ENCODE results near the gene PCDHGA1.
"Not testable (repeated sequence)": the region's sequence is repeated elsewhere in the genome, so short reads cannot be mapped to it uniquely, and the experiment has no call there.

The PCDHGA1 gene

GRCh38 chr5:141349917-141350619 is 19.8 kb downstream of the PCDHGA1 start, which contains the start of gene PCDHGB1:
TSS of gene PCDHGB1 (plus strand) at chr5:141350099. CDS start at chr5:141350261, 162 bp downstream.
- no peak for DNase-seq

GRCh38 chr5:141351591-141351990 is 21.3 kb downstream of the PCDHGA1 start:
- no peak for DNase-seq

GRCh38 chr5:141354900-141355469 is 24.7 kb downstream of the PCDHGA1 start, which contains the start of gene PCDHGA4:
TSS of gene PCDHGA4 (plus strand) at chr5:141355021. CDS start at chr5:141355108, 87 bp downstream.
- no peak for DNase-seq

GRCh38 chr5:141355641-141356040 is 25.3 kb downstream of the PCDHGA1 start:
- DNase-seq: no peak

DNA sequence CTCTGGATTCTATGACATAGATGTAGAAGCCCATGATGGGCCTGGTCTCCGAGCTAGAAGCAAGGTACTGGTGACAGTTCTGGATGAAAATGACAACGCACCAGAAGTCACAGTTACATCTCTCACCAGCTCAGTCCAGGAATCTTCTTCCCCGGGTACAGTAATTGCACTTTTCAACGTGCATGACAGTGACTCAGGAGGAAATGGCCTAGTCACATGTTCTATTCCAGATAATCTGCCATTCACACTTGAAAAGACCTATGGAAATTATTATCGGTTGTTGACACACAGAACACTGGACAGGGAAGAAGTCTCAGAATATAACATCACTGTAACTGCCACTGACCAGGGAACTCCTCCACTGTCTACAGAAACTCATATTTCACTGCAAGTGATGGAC is 25.8 kb downstream of the PCDHGA1 start:
- DNase-seq: no peak

- DNase-seq: no peak
These were observed 26.6 kb downstream of the PCDHGA1 start for GRCh38 chr5:141356950-141357349.

DNA sequence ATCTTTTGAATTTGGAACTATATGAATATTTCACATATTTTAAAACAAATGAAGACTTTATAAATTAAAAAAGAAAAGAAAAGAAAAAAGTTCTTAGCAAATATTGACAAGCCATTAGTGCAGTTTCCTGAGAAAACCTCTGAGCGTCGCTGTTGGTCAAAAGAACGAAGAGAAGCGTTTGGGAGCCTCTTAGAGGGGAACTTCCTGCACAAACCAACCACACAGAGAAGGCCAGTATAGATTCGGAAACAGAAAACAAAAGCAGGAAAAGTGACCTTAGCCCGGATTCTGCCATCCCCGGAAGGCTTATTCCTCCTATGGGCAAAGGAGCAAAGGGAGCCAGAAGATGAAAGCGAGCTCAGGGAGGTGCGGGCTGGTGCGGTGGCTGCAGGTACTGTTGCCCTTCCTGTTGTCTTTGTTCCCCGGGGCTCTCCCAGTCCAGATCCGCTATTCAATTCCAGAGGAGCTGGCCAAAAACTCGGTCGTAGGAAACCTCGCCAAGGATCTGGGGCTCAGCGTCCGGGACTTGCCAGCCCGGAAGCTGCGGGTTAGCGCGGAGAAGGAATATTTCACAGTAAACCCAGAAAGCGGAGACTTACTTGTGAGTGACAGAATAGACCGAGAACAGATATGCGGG is 29.6 kb downstream of the PCDHGA1 start, which contains the start of gene PCDHGB2:
Gene PCDHGB2, plus strand, starts transcription at position 205 of the 637 bp plus-strand sequence. Its CDS starts 142 bp downstream, at position 347.
- no peak for DNase-seq

DNA sequence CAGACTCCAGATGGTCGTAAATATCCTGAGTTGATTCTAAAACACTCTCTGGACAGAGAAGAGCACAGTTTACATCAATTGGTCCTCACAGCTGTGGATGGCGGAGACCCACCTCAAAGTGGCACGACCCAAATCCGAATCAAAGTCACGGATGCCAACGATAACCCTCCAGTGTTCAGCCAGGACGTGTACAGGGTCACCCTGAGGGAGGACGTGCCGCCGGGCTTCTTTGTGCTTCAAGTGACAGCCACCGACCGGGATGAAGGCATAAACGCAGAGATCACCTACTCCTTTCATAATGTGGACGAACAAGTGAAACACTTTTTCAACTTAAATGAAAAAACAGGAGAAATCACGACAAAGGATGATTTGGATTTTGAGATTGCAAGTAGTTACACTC is 30.4 kb downstream of the PCDHGA1 start:
- no peak for DNase-seq

- DNase-seq: no peak
These were observed 32.4 kb downstream of the PCDHGA1 start for GRCh38 chr5:141362719-141363118.

- DNase-seq: no peak
These were observed 33.8 kb downstream of the PCDHGA1 start, which contains the start of gene PCDHGA5 for GRCh38 chr5:141363952-141364660. TSS of gene PCDHGA5 (plus strand) at chr5:141364162. CDS start at chr5:141364331, 169 bp downstream.

- DNase-seq: no peak
These were observed 35.9 kb downstream of the PCDHGA1 start for GRCh38 chr5:141366016-141366896.

- no peak for DNase-seq
These were observed 39.9 kb downstream of the PCDHGA1 start, which contains the start of gene PCDHGB3 for GRCh38 chr5:141369994-141370848. TSS of gene PCDHGB3 (plus strand) at chr5:141370242. CDS start at chr5:141370395, 153 bp downstream.

DNA sequence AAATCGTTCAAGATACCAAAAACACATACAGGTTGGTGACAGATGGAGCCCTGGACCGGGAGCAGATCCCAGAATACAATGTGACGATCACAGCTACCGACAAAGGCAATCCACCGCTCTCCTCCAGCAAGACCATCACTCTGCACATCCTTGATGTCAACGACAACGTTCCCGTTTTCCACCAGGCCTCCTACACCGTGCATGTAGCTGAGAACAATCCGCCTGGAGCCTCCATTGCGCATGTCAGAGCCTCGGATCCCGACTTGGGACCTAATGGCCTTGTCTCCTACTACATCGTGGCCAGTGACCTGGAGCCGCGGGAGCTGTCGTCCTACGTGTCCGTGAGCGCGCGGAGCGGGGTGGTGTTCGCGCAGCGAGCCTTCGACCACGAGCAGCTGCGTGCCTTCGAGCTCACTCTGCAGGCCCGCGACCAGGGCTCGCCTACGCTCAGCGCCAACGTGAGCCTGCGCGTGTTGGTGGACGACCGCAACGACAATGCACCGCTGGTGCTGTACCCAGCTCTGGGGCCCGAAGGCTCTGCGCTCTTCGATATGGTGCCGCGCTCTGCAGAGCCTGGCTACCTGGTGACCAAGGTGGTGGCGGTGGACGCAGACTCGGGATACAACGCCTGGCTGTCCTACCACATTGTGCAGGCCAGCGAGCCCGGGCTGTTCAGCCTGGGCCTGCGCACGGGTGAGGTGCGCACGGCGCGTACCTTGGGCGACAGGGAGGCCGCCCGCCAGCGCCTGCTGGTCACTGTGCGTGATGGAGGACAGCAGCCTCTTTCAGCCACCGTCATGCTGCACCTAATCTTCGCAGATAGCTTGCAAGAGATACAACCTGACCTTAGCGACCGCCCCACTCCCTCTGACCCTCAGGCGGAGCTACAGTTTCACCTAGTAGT is 41.5 kb downstream of the PCDHGA1 start:
- DNase-seq: no peak

- DNase-seq: no peak
These were observed 43.5 kb downstream of the PCDHGA1 start, which contains the start of gene PCDHGA6 for GRCh38 chr5:141373673-141374317. TSS of gene PCDHGA6 (plus strand) at chr5:141373891. CDS start at chr5:141374084, 193 bp downstream.

DNA sequence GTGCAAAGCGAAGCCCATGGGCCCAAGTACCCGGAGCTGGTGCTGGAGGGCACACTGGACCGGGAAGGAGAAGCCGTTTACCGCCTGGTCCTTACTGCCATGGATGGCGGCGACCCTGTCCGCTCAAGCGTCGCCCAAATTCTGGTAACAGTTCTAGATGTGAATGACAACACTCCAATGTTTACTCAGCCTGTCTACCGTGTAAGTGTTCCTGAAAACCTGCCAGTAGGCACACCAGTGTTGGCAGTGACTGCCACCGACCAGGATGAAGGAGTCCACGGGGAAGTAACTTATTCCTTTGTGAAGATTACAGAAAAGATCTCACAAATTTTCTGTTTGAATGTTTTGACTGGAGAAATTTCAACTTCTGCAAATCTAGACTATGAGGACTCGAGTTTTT is 44.3 kb downstream of the PCDHGA1 start:
- DNase-seq: no peak

- DNase-seq: not testable (repeated sequence)
These were observed 45.3 kb downstream of the PCDHGA1 start for GRCh38 chr5:141375444-141376155.

DNA sequence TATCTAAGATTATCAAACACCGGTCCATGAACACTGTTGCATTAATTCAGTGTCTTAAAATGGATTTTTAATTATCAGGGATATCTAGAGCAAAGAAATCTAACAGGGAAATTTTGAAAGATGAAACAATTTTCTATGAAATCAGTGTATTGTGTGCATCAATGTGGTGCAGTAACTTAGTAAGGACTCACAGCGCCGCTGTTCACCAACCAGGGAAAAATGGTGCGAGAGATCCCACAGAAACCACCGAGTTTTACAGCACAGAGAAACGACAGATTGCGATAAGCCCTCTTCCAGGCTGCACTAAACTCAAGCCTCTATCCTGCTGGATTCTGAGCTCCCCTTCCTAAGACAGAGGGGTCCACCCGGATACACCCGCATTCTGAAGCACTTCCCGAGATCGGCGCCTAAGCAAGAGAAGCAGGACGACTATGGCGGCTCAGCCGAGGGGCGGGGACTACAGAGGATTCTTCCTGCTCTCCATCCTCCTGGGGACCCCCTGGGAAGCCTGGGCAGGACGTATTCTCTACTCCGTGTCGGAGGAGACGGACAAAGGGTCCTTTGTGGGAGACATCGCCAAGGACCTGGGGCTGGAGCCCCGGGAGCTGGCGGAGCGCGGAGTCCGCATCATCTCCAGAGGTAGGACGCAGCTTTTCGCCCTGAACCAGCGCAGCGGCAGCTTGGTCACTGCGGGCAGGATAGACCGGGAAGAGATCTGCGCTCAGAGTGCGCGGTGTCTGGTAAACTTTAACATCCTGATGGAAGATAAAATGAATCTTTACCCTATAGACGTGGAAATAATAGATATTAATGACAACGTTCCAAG is 52.4 kb downstream of the PCDHGA1 start, which contains the start of gene PCDHGA7:
Gene PCDHGA7, plus strand, starts transcription at position 274 of the 826 bp plus-strand sequence. Its CDS starts 158 bp downstream, at position 432.
- DNase-seq: no peak
